NB4 (cell line): Measurements from ENCODE around the gene MAPK8IP1.

Experiments used
- DNase-seq: peaks from one replicate; pipeline ENCODE4 v3.0.0; 2010; ENCODE audit warnings: low read depth
- H3K4me3 ChIP-seq: one replicate; pipeline ENCODE4 v1.5.1; 2011; ENCODE audit warnings: mild to moderate bottlenecking, low read depth, low read length, moderate library complexity
- MYC ChIP-seq: IDR thresholded peaks from 2 replicates; pipeline ENCODE4 v1.6.1; 2011; ENCODE audit warnings: low read depth, low read length
- POLR2A ChIP-seq: IDR thresholded peaks from 2 replicates; pipeline ENCODE4 v1.6.1; 2011; ENCODE audit warnings: mild to moderate bottlenecking; ENCODE audit not compliant: insufficient read length; ENCODE audit errors: extremely low read depth
- TF ChIP-seq, protein P1 (sequence below): IDR thresholded peaks from one replicate; pipeline ENCODE4 v1.5.1; 2012; ENCODE audit warnings: low read depth, low read length
- TF ChIP-seq, protein P2 (sequence below): IDR thresholded peaks from 2 replicates; pipeline ENCODE4 v1.6.1; 2011; ENCODE audit warnings: low read depth, low read length

Gene MAPK8IP1

GRCh38 chr11:45933131-45933831 lies 47.8 kb downstream of the MAPK8IP1 start:
- no peak for DNase-seq
- no peak overlapping the region for H3K4me3 ChIP-seq
- TF ChIP-seq, protein P1, sequence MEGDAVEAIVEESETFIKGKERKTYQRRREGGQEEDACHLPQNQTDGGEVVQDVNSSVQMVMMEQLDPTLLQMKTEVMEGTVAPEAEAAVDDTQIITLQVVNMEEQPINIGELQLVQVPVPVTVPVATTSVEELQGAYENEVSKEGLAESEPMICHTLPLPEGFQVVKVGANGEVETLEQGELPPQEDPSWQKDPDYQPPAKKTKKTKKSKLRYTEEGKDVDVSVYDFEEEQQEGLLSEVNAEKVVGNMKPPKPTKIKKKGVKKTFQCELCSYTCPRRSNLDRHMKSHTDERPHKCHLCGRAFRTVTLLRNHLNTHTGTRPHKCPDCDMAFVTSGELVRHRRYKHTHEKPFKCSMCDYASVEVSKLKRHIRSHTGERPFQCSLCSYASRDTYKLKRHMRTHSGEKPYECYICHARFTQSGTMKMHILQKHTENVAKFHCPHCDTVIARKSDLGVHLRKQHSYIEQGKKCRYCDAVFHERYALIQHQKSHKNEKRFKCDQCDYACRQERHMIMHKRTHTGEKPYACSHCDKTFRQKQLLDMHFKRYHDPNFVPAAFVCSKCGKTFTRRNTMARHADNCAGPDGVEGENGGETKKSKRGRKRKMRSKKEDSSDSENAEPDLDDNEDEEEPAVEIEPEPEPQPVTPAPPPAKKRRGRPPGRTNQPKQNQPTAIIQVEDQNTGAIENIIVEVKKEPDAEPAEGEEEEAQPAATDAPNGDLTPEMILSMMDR = no peak
- TF ChIP-seq MYC (no peak), POLR2A (no peak)
- TF ChIP-seq, protein P2, sequence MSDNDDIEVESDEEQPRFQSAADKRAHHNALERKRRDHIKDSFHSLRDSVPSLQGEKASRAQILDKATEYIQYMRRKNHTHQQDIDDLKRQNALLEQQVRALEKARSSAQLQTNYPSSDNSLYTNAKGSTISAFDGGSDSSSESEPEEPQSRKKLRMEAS = no peak

GRCh38 chr11:45933846-45934579 lies 48.6 kb downstream of the MAPK8IP1 start:
- no peak overlapping the region for H3K4me3 ChIP-seq
- TF ChIP-seq, protein P2 = no peak
- DNase-seq = no peak

DNA sequence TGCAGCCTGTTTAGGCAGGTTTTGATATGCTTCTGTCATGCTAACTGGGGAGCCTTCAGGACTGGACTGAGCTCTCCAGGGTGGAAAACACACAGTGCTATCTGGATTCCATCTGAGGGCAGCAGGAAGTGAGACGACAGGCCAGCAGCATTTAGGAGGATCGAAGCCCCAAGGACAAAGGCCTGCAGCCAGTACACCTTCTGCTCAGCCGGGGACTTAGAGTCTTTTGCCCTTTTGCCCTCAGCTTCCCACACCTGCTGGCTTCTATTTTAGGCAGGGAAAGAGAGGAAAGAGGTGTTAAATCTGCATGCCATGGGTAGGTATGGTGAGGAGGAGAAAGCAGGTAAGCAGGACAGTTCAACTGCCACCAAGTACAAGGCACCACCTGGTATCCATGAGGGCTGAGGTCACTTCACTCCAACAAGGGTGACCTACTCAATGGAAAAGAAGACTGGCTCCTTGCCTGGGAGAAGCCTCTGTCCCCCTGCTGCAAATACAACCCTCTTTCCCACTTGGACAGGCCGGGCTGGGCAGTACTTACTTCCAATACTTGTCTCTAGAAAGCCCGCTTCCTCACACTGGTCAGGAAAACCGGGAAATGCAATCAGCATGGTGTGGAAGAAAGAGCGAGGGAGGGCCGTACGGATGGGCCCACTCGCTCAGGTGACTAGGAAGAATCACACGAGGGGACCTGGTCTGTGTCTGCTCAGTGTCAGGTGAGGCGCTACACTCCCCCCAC lies 49.3 kb downstream of the MAPK8IP1 start:
- TF ChIP-seq, protein P1 = no peak
- TF ChIP-seq POLR2A (no peak), MYC (no peak)
- TF ChIP-seq, protein P2 = no peak
- H3K4me3 ChIP-seq = no peak overlapping the region
- DNase-seq = no peak

DNA sequence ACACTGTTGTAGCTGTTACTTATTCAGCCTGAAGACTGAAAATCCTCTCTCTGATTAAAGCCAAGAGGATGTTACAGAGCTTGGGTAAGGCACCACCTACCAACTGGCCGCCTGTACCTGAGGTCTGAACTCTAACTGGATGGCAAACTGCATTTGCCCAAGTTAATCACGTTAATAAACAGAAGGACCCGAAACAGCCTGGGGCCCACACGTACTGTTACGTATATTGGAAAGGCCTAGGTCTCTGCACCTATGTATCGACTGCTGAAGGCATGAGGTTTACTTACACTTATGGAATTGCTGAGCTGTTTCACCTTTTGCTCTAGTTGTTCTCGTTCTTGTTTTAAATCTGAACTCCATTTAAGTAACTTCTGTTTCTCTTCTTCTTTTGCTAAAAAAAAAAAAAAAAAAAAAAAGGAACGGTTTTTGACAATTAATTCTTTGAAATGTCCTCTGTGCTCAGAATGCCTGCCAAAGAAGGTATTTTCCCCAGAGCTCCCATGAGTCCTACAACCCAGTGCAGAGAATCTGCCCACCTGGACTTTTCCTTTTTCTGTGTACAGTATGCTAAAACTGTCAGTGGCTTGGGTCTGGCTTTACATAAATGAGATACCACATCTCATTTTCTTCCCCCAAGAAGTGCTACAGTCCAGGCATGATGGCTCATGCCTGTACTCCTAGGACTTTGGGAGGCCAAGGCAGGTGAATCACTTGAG lies 50.1 kb downstream of the MAPK8IP1 start:
- no peak for DNase-seq

GRCh38 chr11:45936511-45937054 lies 51.1 kb downstream of the MAPK8IP1 start:
- no peak overlapping the region for H3K4me3 ChIP-seq
- no peak for DNase-seq
- TF ChIP-seq, protein P2 = no peak
- TF ChIP-seq, protein P1 = no peak
- TF ChIP-seq MYC = no peak
- TF ChIP-seq POLR2A = no peak

More for the DNA sequence above, 50.1 kb downstream of the MAPK8IP1 start:
- H3K4me3 ChIP-seq = no peak overlapping the region
- TF ChIP-seq, protein P2 = no peak
- TF ChIP-seq, protein P1 = no peak
- TF ChIP-seq MYC (no peak), POLR2A (no peak)
